HG03039 (cell line): ENCODE results near the gene HAND1.

Source experiments
- ATAC-seq: cut with Tn5 transposase; IDR thresholded peaks from one replicate; pipeline ENCODE4 v1.9.1; 2021; ENCODE audit warnings: mild to moderate bottlenecking, moderate library complexity; ENCODE audit not compliant: unreplicated experiment

The HAND1 gene

GRCh38 chr5:154506049-154506715 lies 28.2 kb upstream of the HAND1 start:
- no peak for ATAC-seq

- ATAC-seq, result no peak
Observed at GRCh38 chr5:154505567-154505966, 27.5 kb upstream of the HAND1 start.

- no peak for ATAC-seq
Observed at GRCh38 chr5:154503698-154504039, 25.6 kb upstream of the HAND1 start.

GRCh38 chr5:154502180-154502579 lies 24.2 kb upstream of the HAND1 start:
- no peak for ATAC-seq

GRCh38 chr5:154501566-154501965 lies 23.5 kb upstream of the HAND1 start:
- no peak for ATAC-seq

- no peak for ATAC-seq
Observed at GRCh38 chr5:154498994-154499393, 21.0 kb upstream of the HAND1 start.

GRCh38 chr5:154498591-154498990 lies 20.6 kb upstream of the HAND1 start:
- no peak for ATAC-seq

GRCh38 chr5:154494036-154494435 lies 16.0 kb upstream of the HAND1 start:
- ATAC-seq, result no peak

- no peak for ATAC-seq
Observed at GRCh38 chr5:154493274-154493673, 15.2 kb upstream of the HAND1 start.

- no peak for ATAC-seq
Observed at GRCh38 chr5:154491941-154492340, 13.9 kb upstream of the HAND1 start.

GRCh38 chr5:154487541-154487940 lies 9.5 kb upstream of the HAND1 start:
- peak; percentile 99 for ATAC-seq

- no peak for ATAC-seq
Observed at GRCh38 chr5:154486427-154486866, 8.4 kb upstream of the HAND1 start.

- ATAC-seq, result no peak
Observed at GRCh38 chr5:154485850-154486426, 7.9 kb upstream of the HAND1 start.

- no peak for ATAC-seq
Observed at GRCh38 chr5:154485096-154485491, 7.1 kb upstream of the HAND1 start.

- no peak for ATAC-seq
Observed at GRCh38 chr5:154484393-154485095, 6.5 kb upstream of the HAND1 start.

- ATAC-seq, result no peak
Observed at GRCh38 chr5:154483654-154484392, 5.8 kb upstream of the HAND1 start.

- no peak for ATAC-seq
Observed at GRCh38 chr5:154482528-154483449, 4.8 kb upstream of the HAND1 start.

GRCh38 chr5:154481584-154482381 lies 3.8 kb upstream of the HAND1 start:
- ATAC-seq, result no peak

- no peak for ATAC-seq
Observed at GRCh38 chr5:154480847-154481246, 2.8 kb upstream of the HAND1 start.
